ENCODE data around the gene ABHD1. TPM values are rescaled to one million over a fixed set of nuclear protein-coding genes. Genes with fewer than 3 reads are reported as not detected.

Gene ABHD1
- total and polyA plus RNA-seq, 2 donors (not counting 1 experiment from before 2014, with no cell fraction given) = 0.08 to 0.17 TPM

DNA sequence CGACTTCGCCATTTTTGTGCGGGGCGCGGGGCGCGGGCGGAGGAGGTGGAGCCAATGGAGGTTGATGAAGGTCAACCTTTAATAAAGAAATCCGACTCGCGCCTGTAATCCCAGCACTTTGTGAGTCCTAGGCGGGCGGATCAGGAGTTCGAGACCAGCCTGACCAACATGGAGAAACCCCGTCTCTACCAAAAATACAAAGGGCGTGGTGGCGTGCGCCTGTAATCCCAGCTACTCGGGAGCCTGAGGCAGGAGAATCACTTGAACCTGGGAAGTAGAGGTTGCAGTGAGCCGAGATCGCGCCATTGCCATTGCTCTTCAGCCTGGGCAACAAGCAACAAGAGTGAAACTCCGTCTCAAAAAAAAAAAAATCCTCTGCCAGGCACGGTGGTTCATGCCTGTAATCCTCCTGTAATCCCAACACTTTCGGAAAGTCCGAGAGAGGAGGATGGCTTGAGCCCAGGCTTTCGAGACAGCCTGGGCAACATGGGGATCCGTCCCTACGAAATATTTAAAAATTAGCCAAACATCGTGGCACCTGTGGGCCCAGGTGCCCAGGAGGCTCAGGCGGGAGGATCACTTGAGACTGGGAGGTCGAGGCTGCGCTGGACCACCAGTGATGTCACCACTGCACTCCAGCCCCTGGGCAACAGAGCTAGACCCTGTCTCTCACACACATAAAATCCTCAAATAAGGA lies 11.3 kb downstream of the ABHD1 start:
- Histone ChIP-seq H3K27ac (ENCODE audit: insufficient read depth, low read length) (no peak overlapping the region), H3K4me2 (ENCODE audit: extremely low read depth, insufficient read depth, low read length) (peak overlapping the region; percentile 57)
- DNase-seq (ENCODE audit: low read depth in 2 of 2) = no peak

DNA sequence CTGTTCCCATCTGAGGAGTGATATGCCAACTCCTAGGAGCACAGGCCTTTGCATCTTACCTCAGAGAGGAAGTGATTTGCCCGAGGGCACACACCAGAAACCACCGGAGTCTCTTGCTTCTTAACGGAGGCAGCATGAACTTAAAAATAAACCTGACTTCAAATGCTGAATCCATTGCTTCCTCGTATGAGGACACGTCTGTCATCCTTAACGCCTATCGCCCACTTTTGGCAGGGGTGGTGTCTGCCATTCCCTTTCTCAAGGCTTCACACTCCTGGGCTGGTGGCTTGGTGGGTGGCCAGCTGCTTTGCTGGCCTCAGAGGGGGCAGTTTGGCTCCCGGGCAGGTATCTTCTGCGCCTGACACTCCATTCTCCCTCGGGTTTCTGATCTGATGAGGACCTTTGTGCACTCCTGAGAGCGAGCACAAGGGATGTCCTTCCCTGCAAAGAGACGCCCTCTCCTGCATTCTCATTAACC lies 11.9 kb downstream of the ABHD1 start:
- Histone ChIP-seq H4K20me1 (ENCODE audit: control insufficient read depth, extremely low read depth, insufficient read depth, low read length) (no peaks in the 10 kb centered on the region), H3K27ac (ENCODE audit: insufficient read depth, low read length) (no peak overlapping the region), H3K4me3 (replicated peaks in 1 of 4; ENCODE audit: control extremely low read depth in 1 of 4, insufficient read depth in 1 of 4, low read depth in 3 of 4, low read length in 4 of 4) (no peak overlapping the region), H3K9me3 (ENCODE audit: control insufficient read depth, insufficient read depth, low read depth, low read length) (no peaks in the 10 kb centered on the region), H3K4me1 (ENCODE audit: control insufficient read depth, extremely low read depth, insufficient read depth, low read length) (peaks cover 4% of the 10 kb centered on the region), H3K9ac (ENCODE audit: insufficient read depth, low read length) (no peak overlapping the region), H2AFZ (ENCODE audit: low read length) (no peak overlapping the region), H3K4me2 (ENCODE audit: extremely low read depth, insufficient read depth, low read length) (no peak overlapping the region), H3K27me3 (ENCODE audit: control insufficient read depth, insufficient read depth, low read length) (peaks cover 2% of the 10 kb centered on the region), H3K79me2 (ENCODE audit: control insufficient read depth, insufficient read depth, low read length) (peaks cover 15% of the 10 kb centered on the region), H3K36me3 (ENCODE audit: control insufficient read depth, insufficient read depth, low read length) (peaks cover 14% of the 10 kb centered on the region)
- DNase-seq (ENCODE audit: low read depth in 2 of 2) = no peak
- TF ChIP-seq EZH2 (IDR thresholded peaks at IDR 0.05; ENCODE audit: low read length, missing control alignments) = no peak
- TF ChIP-seq, protein P1, sequence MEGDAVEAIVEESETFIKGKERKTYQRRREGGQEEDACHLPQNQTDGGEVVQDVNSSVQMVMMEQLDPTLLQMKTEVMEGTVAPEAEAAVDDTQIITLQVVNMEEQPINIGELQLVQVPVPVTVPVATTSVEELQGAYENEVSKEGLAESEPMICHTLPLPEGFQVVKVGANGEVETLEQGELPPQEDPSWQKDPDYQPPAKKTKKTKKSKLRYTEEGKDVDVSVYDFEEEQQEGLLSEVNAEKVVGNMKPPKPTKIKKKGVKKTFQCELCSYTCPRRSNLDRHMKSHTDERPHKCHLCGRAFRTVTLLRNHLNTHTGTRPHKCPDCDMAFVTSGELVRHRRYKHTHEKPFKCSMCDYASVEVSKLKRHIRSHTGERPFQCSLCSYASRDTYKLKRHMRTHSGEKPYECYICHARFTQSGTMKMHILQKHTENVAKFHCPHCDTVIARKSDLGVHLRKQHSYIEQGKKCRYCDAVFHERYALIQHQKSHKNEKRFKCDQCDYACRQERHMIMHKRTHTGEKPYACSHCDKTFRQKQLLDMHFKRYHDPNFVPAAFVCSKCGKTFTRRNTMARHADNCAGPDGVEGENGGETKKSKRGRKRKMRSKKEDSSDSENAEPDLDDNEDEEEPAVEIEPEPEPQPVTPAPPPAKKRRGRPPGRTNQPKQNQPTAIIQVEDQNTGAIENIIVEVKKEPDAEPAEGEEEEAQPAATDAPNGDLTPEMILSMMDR (conservative IDR thresholded peaks at IDR 0.05 in 1 of 2, IDR thresholded peaks at IDR 0.05 in 1 of 2; ENCODE audit: low read depth in 1 of 2, low read length in 2 of 2) = no peak

More for the DNA sequence above, 11.3 kb downstream of the ABHD1 start:
- peaks cover 15% of the 10 kb centered on the region for H3K79me2 ChIP-seq (ENCODE audit: control insufficient read depth, insufficient read depth, low read length)
- peaks cover 16% of the 10 kb centered on the region for H3K36me3 ChIP-seq (ENCODE audit: control insufficient read depth, insufficient read depth, low read length)
- H4K20me1 ChIP-seq (ENCODE audit: control insufficient read depth, extremely low read depth, insufficient read depth, low read length) = no peaks in the 10 kb centered on the region
- no peak for TF ChIP-seq EZH2 (IDR thresholded peaks at IDR 0.05; ENCODE audit: low read length, missing control alignments)
- TF ChIP-seq, protein P1 (conservative IDR thresholded peaks at IDR 0.05 in 1 of 2, IDR thresholded peaks at IDR 0.05 in 1 of 2; ENCODE audit: low read depth in 1 of 2, low read length in 2 of 2) = no peak
- H3K4me3 ChIP-seq (replicated peaks in 1 of 4; ENCODE audit: control extremely low read depth in 1 of 4, insufficient read depth in 1 of 4, low read depth in 3 of 4, low read length in 4 of 4) = peak overlapping the region in 1 of 4 experiments; percentile 98
- H3K4me1 ChIP-seq (ENCODE audit: control insufficient read depth, extremely low read depth, insufficient read depth, low read length) = peaks cover 4% of the 10 kb centered on the region
- H2AFZ ChIP-seq (ENCODE audit: low read length) = peak overlapping the region; percentile 73
- no peak overlapping the region for H3K9ac ChIP-seq (ENCODE audit: insufficient read depth, low read length)
- peaks cover 2% of the 10 kb centered on the region for H3K27me3 ChIP-seq (ENCODE audit: control insufficient read depth, insufficient read depth, low read length)
- H3K9me3 ChIP-seq (ENCODE audit: control insufficient read depth, insufficient read depth, low read depth, low read length) = no peaks in the 10 kb centered on the region

DNA sequence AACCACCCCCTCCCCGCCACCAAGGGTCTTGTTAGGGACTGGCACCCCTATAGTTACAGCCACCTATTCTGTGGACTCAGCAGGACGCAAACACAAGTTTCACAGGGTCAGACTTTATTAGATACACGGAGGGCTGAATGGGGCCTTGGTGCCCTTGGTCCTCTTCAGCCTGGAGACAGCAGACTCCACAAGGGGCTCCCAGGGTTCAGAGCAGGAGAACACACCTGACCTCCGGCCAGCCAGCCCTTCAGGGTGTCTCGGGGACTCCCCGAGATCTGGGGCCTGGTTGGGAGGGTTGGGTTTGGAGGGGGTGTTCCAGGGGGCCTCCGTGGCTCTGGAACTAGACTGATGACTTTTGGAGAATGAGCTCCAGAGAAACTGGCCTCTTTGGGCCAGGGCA lies 13.1 kb downstream of the ABHD1 start:
- Histone ChIP-seq H4K20me1 (ENCODE audit: control insufficient read depth, extremely low read depth, insufficient read depth, low read length) (no peaks in the 10 kb centered on the region), H3K4me3 (replicated peaks in 1 of 4; ENCODE audit: control extremely low read depth in 1 of 4, insufficient read depth in 1 of 4, low read depth in 3 of 4, low read length in 4 of 4) (no peak overlapping the region), H3K4me1 (ENCODE audit: control insufficient read depth, extremely low read depth, insufficient read depth, low read length) (peaks cover 4% of the 10 kb centered on the region), H3K27ac (ENCODE audit: insufficient read depth, low read length) (no peak overlapping the region), H3K9me3 (ENCODE audit: control insufficient read depth, insufficient read depth, low read depth, low read length) (no peaks in the 10 kb centered on the region), H3K27me3 (ENCODE audit: control insufficient read depth, insufficient read depth, low read length) (peaks cover 2% of the 10 kb centered on the region), H3K79me2 (ENCODE audit: control insufficient read depth, insufficient read depth, low read length) (peaks cover 15% of the 10 kb centered on the region), H3K4me2 (ENCODE audit: extremely low read depth, insufficient read depth, low read length) (no peak overlapping the region), H2AFZ (ENCODE audit: low read length) (no peak overlapping the region), H3K9ac (ENCODE audit: insufficient read depth, low read length) (no peak overlapping the region), H3K36me3 (ENCODE audit: control insufficient read depth, insufficient read depth, low read length) (peaks cover 7% of the 10 kb centered on the region)
- DNase-seq (ENCODE audit: low read depth in 2 of 2) = no peak
- TF ChIP-seq, protein P1 (conservative IDR thresholded peaks at IDR 0.05 in 1 of 2, IDR thresholded peaks at IDR 0.05 in 1 of 2; ENCODE audit: low read depth in 1 of 2, low read length in 2 of 2) = no peak
- TF ChIP-seq EZH2 (IDR thresholded peaks at IDR 0.05; ENCODE audit: low read length, missing control alignments) = no peak
